ENCODE results near the gene ZNF133. TPM values are rescaled to one million over a fixed set of nuclear protein-coding genes. Genes with fewer than 3 reads are reported as not detected.

ZNF133 gene
- total and polyA plus RNA-seq, 2 of the 13 experiments (the other 11 are each of a cell fraction or from before 2014, with no cell fraction given): 23.5 to 26.7 TPM

DNA sequence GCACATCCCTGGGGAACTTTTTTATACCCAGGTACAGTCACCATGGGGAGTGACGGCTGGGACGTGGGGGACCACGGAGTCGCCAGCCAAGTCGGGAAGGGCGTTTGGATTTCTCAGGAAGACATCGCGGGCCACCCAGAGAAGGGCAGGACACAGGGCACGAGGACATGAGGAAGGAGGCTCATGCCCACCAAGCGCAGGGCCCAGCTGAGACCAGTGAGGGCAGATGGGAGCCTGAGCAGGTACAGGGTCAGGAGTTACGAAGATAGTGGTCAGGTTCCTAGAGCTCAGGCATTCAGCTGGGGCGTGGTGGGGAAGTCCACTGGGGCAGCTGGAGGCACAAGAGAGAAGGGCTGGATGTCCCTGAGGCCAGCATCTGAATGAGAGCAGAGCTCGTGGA lies 74.6 kb downstream of the ZNF133 start:
- CTCF ChIA-PET (ENCODE audit: low intra/inter-chr PET ratio, low total read pairs): no interaction called here

More for the DNA sequence above, 74.6 kb downstream of the ZNF133 start:
- H3K27me3 ChIP-seq (ENCODE audit: control insufficient read depth in 1 of 2, insufficient read depth in 2 of 2, low read length in 2 of 2): no peaks in the 10 kb centered on the region; a peak in 1 of 5 replicates
- H4K20me1 ChIP-seq (ENCODE audit: insufficient read depth, low read length): no peaks in the 10 kb centered on the region
- POLR2A ChIA-PET: no interaction called here
- FAIRE-seq: no peak
- no peak overlapping the region for H2AFZ ChIP-seq (ENCODE audit: low read length)
- no peak for ATAC-seq
- in situ Hi-C loops (cut with HindIII; ENCODE audit: extremely low pct_ligation_motif_present, low pct_unique_long_range_greater_than_20kb): no loop called here
- 65% methylated on average over 13 of the region's 13 CpGs for WGBS (ENCODE audit: low lambda C conversion rate)
- intact Hi-C loops (cut with micrococcal nuclease; ENCODE audit: unreplicated experiment): no loop called here
- DNase-seq (ENCODE audit: low spot score): no peak
- BruUV-seq (replicated peaks): no TSS peak
- H3K4me3 ChIP-seq (replicated peaks in 1 of 3; ENCODE audit: insufficient read depth in 1 of 3, low read depth in 2 of 3, low read length in 3 of 3): no peak overlapping the region
- H3K9ac ChIP-seq (ENCODE audit: insufficient read depth, low read depth, low read length): no peak overlapping the region
- no peaks in the 10 kb centered on the region for H3K79me2 ChIP-seq (ENCODE audit: insufficient read depth, low read length)
- no peaks in the 10 kb centered on the region for H3K9me3 ChIP-seq (ENCODE audit: low read length)
- TF ChIP-seq ZMYM3 (CRISPR knock-in tag; IDR thresholded peaks at IDR 0.05) (no peak), ZNF687 (CRISPR knock-in tag; IDR thresholded peaks at IDR 0.05) (peak; percentile 14; the same call in 1 of the 2 replicates)
- no peaks in the 10 kb centered on the region for H3K36me3 ChIP-seq (replicated peaks in 1 of 2; ENCODE audit: control insufficient read depth in 1 of 2, insufficient read depth in 2 of 2, low read length in 2 of 2)
- no peak overlapping the region for H3K27ac ChIP-seq (ENCODE audit: extremely low read length, insufficient read depth, low read length)
- no peak overlapping the region for H3K4me2 ChIP-seq (ENCODE audit: low read depth, low read length)
- H3K4me1 ChIP-seq (ENCODE audit: insufficient read depth, low read length): no peaks in the 10 kb centered on the region
